ENCODE data around the gene TREML2.

Gene TREML2

GRCh38 chr6:41200901-41201763, at the start of gene TREML2:
TREML2 (minus strand) TSS chr6:41201149; CDS start chr6:41201008, 141 bp downstream.
- no peak within 1 kb of the TSS for H3K4me3 ChIP-seq (ENCODE audit: low read depth, low read length)
- no peak within 1 kb of the TSS for H3K27ac ChIP-seq (ENCODE audit: extremely low read depth, low read depth, low read length)
- POLR2A ChIA-PET, result no interaction called here
- no peaks in the 10 kb centered on the region for H3K9me3 ChIP-seq (ENCODE audit: control insufficient read depth, insufficient read depth, low read depth, low read length)
- CTCF ChIA-PET, result interaction anchor here (0.9 to 1.6 kb wide), 4 partner anchors 9 to 177 kb away, joined by 3 to 7 read pairs (median 6); no protein-coding TSS in a partner anchor
- TF ChIP-seq ZNF335 (tag by site-specific recombination; conservative IDR thresholded peaks at IDR 0.05), result no peak
- TF ChIP-seq ZNF585B (tag by site-specific recombination; IDR thresholded peaks at IDR 0.05), result no peak
- TF ChIP-seq ZNF658 (tag by site-specific recombination; IDR thresholded peaks at IDR 0.05), result no peak
- no peak for TF ChIP-seq ZNF266 (tag by site-specific recombination; IDR thresholded peaks at IDR 0.05; ENCODE audit: low read depth)
- peak; percentile 91 for TF ChIP-seq KLF1 (tag by site-specific recombination; IDR thresholded peaks at IDR 0.05)
- no peaks in the 10 kb centered on the region for H3K36me3 ChIP-seq (ENCODE audit: control insufficient read depth in 2 of 2, insufficient read depth in 1 of 2, low read length in 2 of 2)
- H3K4me1 ChIP-seq (ENCODE audit: control insufficient read depth, insufficient read depth, low read length), result no peaks in the 10 kb centered on the region

- Histone ChIP-seq H3K36me3 (ENCODE audit: control insufficient read depth in 2 of 2, insufficient read depth in 1 of 2, low read length in 2 of 2) (no peaks in the 10 kb centered on the region), H3K4me1 (ENCODE audit: control insufficient read depth, insufficient read depth, low read length) (no peaks in the 10 kb centered on the region), H3K9me3 (ENCODE audit: control insufficient read depth, insufficient read depth, low read depth, low read length) (no peaks in the 10 kb centered on the region), H3K27ac (ENCODE audit: extremely low read depth, low read depth, low read length) (no peak overlapping the region), H3K4me3 (ENCODE audit: low read depth, low read length) (no peak overlapping the region)
- ChIA-PET CTCF (no interaction called here), POLR2A (no interaction called here)
- TF ChIP-seq TSHZ1 (tag by site-specific recombination; IDR thresholded peaks at IDR 0.05; ENCODE audit: borderline replicate concordance), result no peak
- TF ChIP-seq ZNF704 (tag by site-specific recombination; IDR thresholded peaks at IDR 0.05), result no peak
- no peak for TF ChIP-seq ZNF433 (tag by site-specific recombination; IDR thresholded peaks at IDR 0.05; ENCODE audit: low read depth)
- TF ChIP-seq TRIM28 (IDR thresholded peaks at IDR 0.05; ENCODE audit: borderline replicate concordance, low read length), result no peak
- no peak for TF ChIP-seq ZNF629 (tag by site-specific recombination; IDR thresholded peaks at IDR 0.05)
- no peak for TF ChIP-seq ZNF776 (tag by site-specific recombination; IDR thresholded peaks at IDR 0.05; ENCODE audit: borderline replicate concordance)
- no peak for TF ChIP-seq SCRT1 (tag by site-specific recombination; IDR thresholded peaks at IDR 0.05; ENCODE audit: borderline replicate concordance)
- TF ChIP-seq KLF10 (tag by site-specific recombination; IDR thresholded peaks at IDR 0.05), result no peak
- TF ChIP-seq ZNF248 (tag by site-specific recombination; IDR thresholded peaks at IDR 0.05), result no peak
These were observed 47.1 kb upstream of the TREML2 start for GRCh38 chr6:41247882-41248705.

- ChIA-PET CTCF (interaction anchor here (0.7 kb wide), 1 partner anchor 172 kb away, joined by 3 read pairs; no protein-coding TSS in a partner anchor), POLR2A (no interaction called here)
- H3K9me3 ChIP-seq (ENCODE audit: control insufficient read depth, insufficient read depth, low read depth, low read length), result no peaks in the 10 kb centered on the region
- H3K4me1 ChIP-seq (ENCODE audit: control insufficient read depth, insufficient read depth, low read length), result no peaks in the 10 kb centered on the region
- no peaks in the 10 kb centered on the region for H3K36me3 ChIP-seq (ENCODE audit: control insufficient read depth in 2 of 2, insufficient read depth in 1 of 2, low read length in 2 of 2)
- H3K4me3 ChIP-seq (ENCODE audit: low read depth, low read length), result no peak overlapping the region
- no peak overlapping the region for H3K27ac ChIP-seq (ENCODE audit: extremely low read depth, low read depth, low read length)
- TF ChIP-seq ZNF488 (tag by site-specific recombination; IDR thresholded peaks at IDR 0.05) (no peak), TRIM28 (IDR thresholded peaks at IDR 0.05; ENCODE audit: borderline replicate concordance, low read length) (no peak), ZNF24 (tag by site-specific recombination; IDR thresholded peaks at IDR 0.05) (no peak), KLF8 (tag by site-specific recombination; IDR thresholded peaks at IDR 0.05) (no peak), ZEB2 (tag by site-specific recombination; IDR thresholded peaks at IDR 0.05) (no peak), ZNF433 (tag by site-specific recombination; IDR thresholded peaks at IDR 0.05; ENCODE audit: low read depth) (no peak), ZNF211 (tag by site-specific recombination; IDR thresholded peaks at IDR 0.05; ENCODE audit: low read depth) (no peak), ZNF324 (tag by site-specific recombination; IDR thresholded peaks at IDR 0.05) (no peak), ZNF843 (tag by site-specific recombination; IDR thresholded peaks at IDR 0.05) (no peak)
These were observed 46.4 kb upstream of the TREML2 start for GRCh38 chr6:41247288-41247865.
